Loucy (cell line): ENCODE data around the gene LHFPL3.

Experiments
- H2AFZ ChIP-seq: fragments of 200-600 bp; sonication (generic); 2 replicates; pipeline ENCODE4 v1.6.0; 2016; ENCODE audit warnings: antibody characterized with exemption, mild to moderate bottlenecking, low read length, moderate library complexity
- H3F3A ChIP-seq: fragments of 200-600 bp; 2 replicates; pipeline ENCODE4 v1.6.0; 2016; ENCODE audit warnings: antibody characterized with exemption, low read depth, mild to moderate bottlenecking
- H3K27me3 ChIP-seq: fragments of 200-600 bp; sonication (generic); 2 replicates; pipeline ENCODE4 v1.6.1; 2014; ENCODE audit warnings: low read length, mild to moderate bottlenecking; ENCODE audit not compliant: insufficient read depth, poor library complexity, severe bottlenecking
- H3K36me3 ChIP-seq: fragments of 200-600 bp; sonication (generic); 2 replicates; pipeline ENCODE4 v1.6.1; 2016; ENCODE audit warnings: low read length; ENCODE audit not compliant: insufficient read depth
- H3K4me1 ChIP-seq: fragments of 200-600 bp; sonication (generic); 2 replicates; pipeline ENCODE4 v1.5.1; 2014; ENCODE audit warnings: low read length, mild to moderate bottlenecking; ENCODE audit not compliant: insufficient read depth, poor library complexity, severe bottlenecking
- H3K4me2 ChIP-seq: fragments of 200-600 bp; sonication (generic); 2 replicates; pipeline ENCODE4 v1.6.0; 2014; ENCODE audit warnings: antibody characterized with exemption, low read length, low read depth, mild to moderate bottlenecking; ENCODE audit not compliant: poor library complexity, severe bottlenecking
- H3K4me3 ChIP-seq: fragments of 200-600 bp; sonication (generic); 2 replicates; pipeline ENCODE4 v1.5.1; 2014; ENCODE audit warnings: low read length, mild to moderate bottlenecking, mixed read lengths; ENCODE audit not compliant: poor library complexity, severe bottlenecking
- H3K79me2 ChIP-seq: fragments of 200-600 bp; sonication (generic); 2 replicates; pipeline ENCODE4 v1.6.1; 2014; ENCODE audit warnings: low read length; ENCODE audit not compliant: insufficient read depth
- H3K9ac ChIP-seq: fragments of 200-600 bp; sonication (generic); 2 replicates; pipeline ENCODE4 v1.6.0; 2014; ENCODE audit warnings: mild to moderate bottlenecking, low read depth, low read length, moderate library complexity; ENCODE audit not compliant: poor library complexity, severe bottlenecking
- H3K9me2 ChIP-seq: fragments of 200-600 bp; sonication (generic); replicated peaks from 2 replicates; pipeline ENCODE4 v1.6.1; 2016; ENCODE audit warnings: low read depth, low read length, mixed read lengths
- H3K9me3 ChIP-seq: fragments of 200-600 bp; sonication (generic); 2 replicates; pipeline ENCODE4 v1.6.1; 2014; ENCODE audit warnings: mild to moderate bottlenecking, antibody characterized with exemption, low read length, low read depth; ENCODE audit not compliant: insufficient read depth
- H4K20me1 ChIP-seq: fragments of 200-600 bp; sonication (generic); 2 replicates; pipeline ENCODE4 v1.6.0; 2014; ENCODE audit warnings: antibody characterized with exemption, low read length, mild to moderate bottlenecking; ENCODE audit not compliant: insufficient read depth, poor library complexity, severe bottlenecking
- CTCF ChIP-seq: fragments of 200-600 bp; sonication (generic); conservative IDR thresholded peaks from 2 replicates; pipeline ENCODE4 v1.5.1; 2014; ENCODE audit warnings: mild to moderate bottlenecking, antibody characterized with exemption, low read length
- EZH2phosphoT487 ChIP-seq: fragments of 200-600 bp; IDR thresholded peaks from 2 replicates; pipeline ENCODE4 v1.6.1; 2018; ENCODE audit warnings: antibody characterized with exemption, mild to moderate bottlenecking, moderate library complexity, borderline replicate concordance

Gene LHFPL3

DNA sequence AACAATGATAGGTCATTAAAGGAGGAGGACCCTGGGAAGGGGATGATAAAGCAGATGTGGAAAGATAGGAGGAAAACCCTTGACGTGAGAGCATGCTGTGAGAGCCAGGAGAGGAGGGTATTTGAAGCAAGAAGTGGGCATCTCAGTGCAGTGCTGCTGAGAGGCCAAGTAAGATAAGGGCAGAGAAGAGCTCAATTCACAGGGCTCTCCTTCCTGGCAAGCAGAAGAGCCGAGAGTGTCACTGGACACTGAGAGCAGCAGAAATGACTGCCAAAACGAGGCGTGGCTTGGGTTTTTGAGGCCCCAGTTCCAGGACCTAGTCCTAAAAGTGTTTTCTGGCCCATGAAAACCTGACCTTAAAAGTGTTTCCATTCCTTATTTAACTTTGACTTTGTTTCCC is 213.5 kb downstream of the LHFPL3 start:
- Histone ChIP-seq H3K79me2 (no peaks in the 10 kb centered on the region), H3K4me1 (no peaks in the 10 kb centered on the region), H3K4me3 (no peak overlapping the region), H3K9me2 (no peaks in the 10 kb centered on the region), H3K9ac (no peak overlapping the region), H3K27me3 (no peaks in the 10 kb centered on the region), H4K20me1 (no peaks in the 10 kb centered on the region), H3K4me2 (no peak overlapping the region), H3K36me3 (no peaks in the 10 kb centered on the region), H3F3A (no peaks in the 10 kb centered on the region), H3K9me3 (no peaks in the 10 kb centered on the region), H2AFZ (no peak overlapping the region)
- TF ChIP-seq CTCF (no peak), EZH2phosphoT487 (no peak)

DNA sequence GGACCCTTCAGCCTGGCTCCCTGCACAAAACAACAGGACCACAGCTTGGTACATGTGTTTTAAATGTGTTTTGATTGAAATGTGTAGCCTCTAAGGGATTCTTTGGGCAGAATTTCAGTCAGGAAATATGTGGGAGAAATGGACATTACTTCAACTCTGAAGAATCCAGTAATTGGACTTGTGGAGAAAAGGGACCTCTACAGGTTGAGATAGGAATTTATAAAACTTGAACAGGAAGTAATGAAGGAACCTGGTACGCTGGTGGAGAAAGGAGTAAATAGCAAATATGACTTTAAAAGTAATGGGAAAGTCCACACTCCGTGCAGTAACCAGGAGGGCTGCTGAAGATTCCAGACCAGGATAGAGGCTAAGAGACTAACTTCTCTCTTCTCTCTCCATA is 220.5 kb downstream of the LHFPL3 start:
- no peaks in the 10 kb centered on the region for H3K27me3 ChIP-seq
- H3K9me2 ChIP-seq: no peaks in the 10 kb centered on the region
- H3F3A ChIP-seq: no peaks in the 10 kb centered on the region
- no peaks in the 10 kb centered on the region for H3K4me1 ChIP-seq
- H4K20me1 ChIP-seq: no peaks in the 10 kb centered on the region
- no peak overlapping the region for H3K9ac ChIP-seq
- H2AFZ ChIP-seq: no peak overlapping the region
- no peak overlapping the region for H3K4me3 ChIP-seq
- no peak overlapping the region for H3K4me2 ChIP-seq
- no peaks in the 10 kb centered on the region for H3K36me3 ChIP-seq
- no peaks in the 10 kb centered on the region for H3K79me2 ChIP-seq
- peak; percentile 37 for TF ChIP-seq CTCF
- no peak for TF ChIP-seq EZH2phosphoT487
- no peaks in the 10 kb centered on the region for H3K9me3 ChIP-seq

GRCh38 chr7:104550362-104550761 is 222.0 kb downstream of the LHFPL3 start:
- no peaks in the 10 kb centered on the region for H3K36me3 ChIP-seq
- H3K4me1 ChIP-seq: no peaks in the 10 kb centered on the region
- H3F3A ChIP-seq: no peaks in the 10 kb centered on the region
- H4K20me1 ChIP-seq: no peaks in the 10 kb centered on the region
- TF ChIP-seq EZH2phosphoT487 (no peak), CTCF (no peak)
- H3K9me2 ChIP-seq: no peaks in the 10 kb centered on the region
- H3K27me3 ChIP-seq: no peaks in the 10 kb centered on the region
- no peak overlapping the region for H3K4me3 ChIP-seq
- H3K4me2 ChIP-seq: no peak overlapping the region
- no peak overlapping the region for H2AFZ ChIP-seq
- no peak overlapping the region for H3K9ac ChIP-seq
- H3K79me2 ChIP-seq: no peaks in the 10 kb centered on the region
- no peaks in the 10 kb centered on the region for H3K9me3 ChIP-seq
